Fibroblast of lung (primary cell): ENCODE measurements around the gene TAF3. TPM values are rescaled to one million over a fixed set of nuclear protein-coding genes. Genes with fewer than 3 reads are reported as not detected.

Source experiments
- DNase-seq, 2 donors: peaks; one replicate each; pipeline versions ENCODE4 v3.0.0 to v3.0.0-alpha.2; 2010; ENCODE audit warnings: low read depth in 2 of 2
- H2AFZ ChIP-seq: 2 replicates; pipeline ENCODE4 v1.5.1; 2012; ENCODE audit warnings: low read length, control low read depth, inconsistent platforms
- H3K27ac ChIP-seq: 2 replicates; pipeline ENCODE4 v1.5.1; 2011; ENCODE audit warnings: low read length, control low read depth; ENCODE audit not compliant: insufficient read depth
- H3K27me3 ChIP-seq: 2 replicates; pipeline ENCODE4 v1.5.1; 2011; ENCODE audit warnings: mild to moderate bottlenecking, low read length; ENCODE audit not compliant: control insufficient read depth, insufficient read depth
- H3K36me3 ChIP-seq: 2 replicates; pipeline ENCODE4 v1.5.1; 2011; ENCODE audit warnings: low read length; ENCODE audit not compliant: control insufficient read depth, insufficient read depth
- H3K4me1 ChIP-seq: 2 replicates; pipeline ENCODE4 v1.5.1; 2011; ENCODE audit warnings: low read length; ENCODE audit not compliant: control insufficient read depth, insufficient read depth; ENCODE audit errors: extremely low read depth
- H3K4me2 ChIP-seq: 2 replicates; pipeline ENCODE4 v1.5.1; 2011; ENCODE audit warnings: low read length, control low read depth; ENCODE audit not compliant: insufficient read depth; ENCODE audit errors: extremely low read depth
- H3K4me3 ChIP-seq, 4 experiments: fragments of 200-600 bp in 1 of 4; sonication (generic) in 1 of 4; replicated peaks in 1 of 4; 2 replicates each; pipeline ENCODE4 v1.5.1; 2011 to 2016; ENCODE audit warnings: low read length in 4 of 4, low read depth in 3 of 4, mild to moderate bottlenecking in 3 of 4, control low read depth in 2 of 4, inconsistent platforms in 1 of 4, mixed read lengths in 1 of 4; ENCODE audit not compliant: insufficient read depth in 1 of 4; ENCODE audit errors: control extremely low read depth in 1 of 4
- H3K79me2 ChIP-seq: 2 replicates; pipeline ENCODE4 v1.5.1; 2012; ENCODE audit warnings: mild to moderate bottlenecking, low read length, inconsistent platforms; ENCODE audit not compliant: control insufficient read depth, insufficient read depth
- H3K9ac ChIP-seq: 2 replicates; pipeline ENCODE4 v1.5.1; 2011; ENCODE audit warnings: mild to moderate bottlenecking, low read length, control low read depth; ENCODE audit not compliant: insufficient read depth
- H3K9me3 ChIP-seq: 2 replicates; pipeline ENCODE4 v1.5.1; 2012; ENCODE audit warnings: low read depth, low read length; ENCODE audit not compliant: control insufficient read depth, insufficient read depth
- H4K20me1 ChIP-seq: 2 replicates; pipeline ENCODE4 v1.5.1; 2011; ENCODE audit warnings: low read length; ENCODE audit not compliant: control insufficient read depth, insufficient read depth; ENCODE audit errors: extremely low read depth
- EZH2 ChIP-seq: IDR thresholded peaks from 2 replicates; pipeline ENCODE4 v1.5.1; 2012; ENCODE audit warnings: low read length, control low read depth, mild to moderate bottlenecking; ENCODE audit errors: missing control alignments
- polyA plus RNA-seq, 2 donors: library from polyadenylated mRNA; depleted of rRNA in 1 of 2; stranded (reverse) in 1 of 2; unstranded in 1 of 2; fragments of >200 nt; gene quantifications; 2 replicates each; pipeline ENCODE4 v1.2.1, GENCODE V29; 2011 to 2012; ENCODE audit warnings: missing spikeins in 1 of 2
- total RNA-seq: library from RNA; depleted of rRNA; stranded (reverse); fragments of >200 nt; gene quantifications from 2 replicates; pipeline ENCODE4 v1.2.1, GENCODE V29; 2014
- TF ChIP-seq, protein P1 (sequence below), 2 donors: IDR thresholded peaks in 1 of 2; conservative IDR thresholded peaks in 1 of 2; 1 replicate in 1 of 2; 2 replicates in 1 of 2; pipeline ENCODE4 v1.5.1; 2011 to 2012; ENCODE audit warnings: low read length in 2 of 2, control low read depth in 1 of 2, inconsistent platforms in 1 of 2, low read depth in 1 of 2, mild to moderate bottlenecking in 1 of 2

Gene TAF3
- total and polyA plus RNA-seq, 2 donors (not counting 1 experiment from before 2014, with no cell fraction given): 2.1 to 4.0 TPM

DNA sequence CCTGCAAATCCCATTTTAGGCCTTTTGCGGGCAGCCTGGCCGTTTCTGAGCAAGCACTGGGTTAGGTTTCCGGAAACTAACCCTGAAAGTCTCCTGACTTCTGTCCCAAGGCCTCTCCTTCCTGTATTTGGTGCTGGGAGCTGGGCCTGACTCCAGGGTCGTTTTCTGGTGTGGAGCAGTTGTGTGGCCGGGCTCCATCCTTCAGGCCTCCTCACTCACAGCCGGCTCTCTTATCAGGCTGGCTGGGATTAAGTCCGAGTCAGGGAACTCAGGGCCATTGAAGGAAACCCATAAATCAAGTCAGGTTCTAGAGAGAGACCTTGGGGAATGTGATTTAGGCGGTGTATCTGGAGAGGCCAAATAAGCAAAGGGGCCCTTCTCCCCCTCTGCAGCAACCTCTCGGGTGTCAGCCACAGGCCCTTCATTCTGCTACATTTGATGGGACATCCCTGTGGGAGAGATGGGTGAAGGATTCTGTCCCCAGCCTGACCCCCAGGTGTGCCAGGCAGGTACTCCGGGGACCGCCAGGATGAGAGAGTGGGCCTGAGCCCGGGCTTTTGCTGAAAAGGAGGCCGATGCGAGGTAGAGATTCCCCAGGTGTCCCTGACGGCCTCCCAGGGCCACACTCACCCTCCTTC lies 239.4 kb downstream of the TAF3 start:
- H3K4me2 ChIP-seq: no peak overlapping the region
- H3K79me2 ChIP-seq: no peaks in the 10 kb centered on the region
- H4K20me1 ChIP-seq: no peaks in the 10 kb centered on the region
- H2AFZ ChIP-seq: no peak overlapping the region
- no peak overlapping the region for H3K4me3 ChIP-seq
- TF ChIP-seq, protein P1, sequence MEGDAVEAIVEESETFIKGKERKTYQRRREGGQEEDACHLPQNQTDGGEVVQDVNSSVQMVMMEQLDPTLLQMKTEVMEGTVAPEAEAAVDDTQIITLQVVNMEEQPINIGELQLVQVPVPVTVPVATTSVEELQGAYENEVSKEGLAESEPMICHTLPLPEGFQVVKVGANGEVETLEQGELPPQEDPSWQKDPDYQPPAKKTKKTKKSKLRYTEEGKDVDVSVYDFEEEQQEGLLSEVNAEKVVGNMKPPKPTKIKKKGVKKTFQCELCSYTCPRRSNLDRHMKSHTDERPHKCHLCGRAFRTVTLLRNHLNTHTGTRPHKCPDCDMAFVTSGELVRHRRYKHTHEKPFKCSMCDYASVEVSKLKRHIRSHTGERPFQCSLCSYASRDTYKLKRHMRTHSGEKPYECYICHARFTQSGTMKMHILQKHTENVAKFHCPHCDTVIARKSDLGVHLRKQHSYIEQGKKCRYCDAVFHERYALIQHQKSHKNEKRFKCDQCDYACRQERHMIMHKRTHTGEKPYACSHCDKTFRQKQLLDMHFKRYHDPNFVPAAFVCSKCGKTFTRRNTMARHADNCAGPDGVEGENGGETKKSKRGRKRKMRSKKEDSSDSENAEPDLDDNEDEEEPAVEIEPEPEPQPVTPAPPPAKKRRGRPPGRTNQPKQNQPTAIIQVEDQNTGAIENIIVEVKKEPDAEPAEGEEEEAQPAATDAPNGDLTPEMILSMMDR (conservative IDR thresholded peaks at IDR 0.05 in 1 of 2, IDR thresholded peaks at IDR 0.05 in 1 of 2; ENCODE audit: low read depth in 1 of 2, low read length in 2 of 2): no peak
- no peak for TF ChIP-seq EZH2
- H3K36me3 ChIP-seq: no peaks in the 10 kb centered on the region
- peaks cover 53% of the 10 kb centered on the region for H3K27me3 ChIP-seq
- H3K9me3 ChIP-seq: no peaks in the 10 kb centered on the region
- no peak overlapping the region for H3K27ac ChIP-seq
- H3K9ac ChIP-seq: no peak overlapping the region
- no peak for DNase-seq
- H3K4me1 ChIP-seq: peaks cover 5% of the 10 kb centered on the region

DNA sequence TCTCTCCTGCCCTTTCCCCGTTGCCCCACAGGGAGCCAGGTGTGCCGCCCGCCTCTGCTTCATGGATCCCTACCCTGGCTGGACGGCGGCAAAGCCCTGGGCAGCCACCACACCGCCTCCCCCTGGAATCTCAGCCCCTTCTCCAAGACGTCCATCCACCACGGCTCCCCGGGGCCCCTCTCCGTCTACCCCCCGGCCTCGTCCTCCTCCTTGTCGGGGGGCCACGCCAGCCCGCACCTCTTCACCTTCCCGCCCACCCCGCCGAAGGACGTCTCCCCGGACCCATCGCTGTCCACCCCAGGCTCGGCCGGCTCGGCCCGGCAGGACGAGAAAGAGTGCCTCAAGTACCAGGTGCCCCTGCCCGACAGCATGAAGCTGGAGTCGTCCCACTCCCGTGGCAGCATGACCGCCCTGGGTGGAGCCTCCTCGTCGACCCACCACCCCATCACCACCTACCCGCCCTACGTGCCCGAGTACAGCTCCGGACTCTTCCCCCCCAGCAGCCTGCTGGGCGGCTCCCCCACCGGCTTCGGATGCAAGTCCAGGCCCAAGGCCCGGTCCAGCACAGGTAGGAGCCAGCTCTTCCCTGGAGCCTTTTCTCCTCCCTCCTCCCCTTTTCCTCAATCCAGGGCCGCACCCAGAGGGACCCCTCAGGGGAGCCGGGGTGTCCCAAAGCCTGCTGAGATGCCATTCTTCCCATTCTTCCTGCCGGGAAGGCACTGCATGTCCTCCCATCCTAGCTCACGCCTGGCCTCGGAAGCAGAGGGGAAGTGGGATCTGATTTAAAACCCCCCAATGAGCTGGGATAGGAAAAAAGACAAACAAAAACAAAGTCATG lies 240.2 kb downstream of the TAF3 start:
- no peak overlapping the region for H3K4me3 ChIP-seq
- no peak overlapping the region for H3K4me2 ChIP-seq
- no peak overlapping the region for H3K27ac ChIP-seq
- TF ChIP-seq EZH2: no peak
- TF ChIP-seq, protein P1 (conservative IDR thresholded peaks at IDR 0.05 in 1 of 2, IDR thresholded peaks at IDR 0.05 in 1 of 2; ENCODE audit: low read depth in 1 of 2, low read length in 2 of 2): no peak
- H3K9me3 ChIP-seq: no peaks in the 10 kb centered on the region
- peaks cover 60% of the 10 kb centered on the region for H3K27me3 ChIP-seq
- no peak overlapping the region for H3K9ac ChIP-seq
- DNase-seq: no peak
- H3K79me2 ChIP-seq: no peaks in the 10 kb centered on the region
- peaks cover 5% of the 10 kb centered on the region for H3K4me1 ChIP-seq
- H4K20me1 ChIP-seq: no peaks in the 10 kb centered on the region
- H3K36me3 ChIP-seq: no peaks in the 10 kb centered on the region
- no peak overlapping the region for H2AFZ ChIP-seq

DNA sequence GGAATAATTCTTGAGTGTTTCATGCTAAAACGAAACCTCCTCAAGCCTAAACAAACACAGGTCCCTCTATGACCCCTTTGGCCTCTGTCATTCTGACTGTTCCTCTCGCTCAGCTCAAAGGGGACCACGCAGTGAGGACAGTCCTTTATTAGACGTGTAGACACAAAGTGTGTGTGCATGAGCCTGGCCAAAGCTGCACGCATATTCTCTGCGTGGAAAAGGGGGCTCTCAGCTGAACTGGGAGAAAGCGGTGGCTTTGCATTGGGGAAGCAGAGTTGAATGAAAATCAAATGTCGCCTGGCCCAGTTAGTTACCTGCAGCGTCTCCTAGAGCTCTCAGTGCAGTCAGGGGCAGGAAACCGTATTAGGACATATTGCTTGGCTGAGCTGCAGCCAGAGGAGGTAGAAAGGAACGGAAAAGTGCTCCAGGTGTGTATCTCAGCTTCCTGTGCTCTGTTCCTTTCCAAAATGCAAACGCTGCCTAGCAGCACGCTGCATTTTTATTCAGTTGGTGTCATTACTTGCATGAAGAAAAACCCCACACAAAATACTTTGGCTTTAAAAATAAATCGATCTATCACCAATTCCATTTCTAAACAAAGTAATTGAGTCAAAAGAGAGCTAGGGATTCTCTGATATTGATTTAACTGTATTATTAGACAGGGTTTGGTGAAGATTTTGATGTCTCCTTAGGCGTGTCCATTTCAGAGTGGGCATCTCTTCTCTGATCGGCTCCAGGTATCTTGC lies 241.1 kb downstream of the TAF3 start:
- no peak overlapping the region for H3K9ac ChIP-seq
- H3K9me3 ChIP-seq: no peaks in the 10 kb centered on the region
- H3K79me2 ChIP-seq: no peaks in the 10 kb centered on the region
- H3K4me3 ChIP-seq: no peak overlapping the region
- DNase-seq: no peak
- TF ChIP-seq, protein P1 (conservative IDR thresholded peaks at IDR 0.05 in 1 of 2, IDR thresholded peaks at IDR 0.05 in 1 of 2; ENCODE audit: low read depth in 1 of 2, low read length in 2 of 2): no peak
- TF ChIP-seq EZH2: no peak
- no peaks in the 10 kb centered on the region for H3K36me3 ChIP-seq
- H3K4me2 ChIP-seq: no peak overlapping the region
- H3K27ac ChIP-seq: no peak overlapping the region
- H4K20me1 ChIP-seq: no peaks in the 10 kb centered on the region
- no peak overlapping the region for H2AFZ ChIP-seq
- peaks cover 61% of the 10 kb centered on the region for H3K27me3 ChIP-seq
- H3K4me1 ChIP-seq: peaks cover 2% of the 10 kb centered on the region
